ENCODE data around the gene NR2C2AP.
A peak's percentile ranks its signal among the peaks of the same experiment; 100 is the strongest.

The NR2C2AP gene

GRCh38 chr19:19207637-19208572, 4.7 kb upstream of the NR2C2AP start:
- TF ChIP-seq ZNF274 (IDR thresholded peaks at IDR 0.05; ENCODE audit: low read depth, low read length): no peak

GRCh38 chr19:19206938-19207337, 3.7 kb upstream of the NR2C2AP start:
- no peak for TF ChIP-seq ZNF274 (IDR thresholded peaks at IDR 0.05; ENCODE audit: low read depth, low read length)
- no peak overlapping the region for H3K4me3 ChIP-seq (ENCODE audit: low read length)

More at GRCh38 chr19:19207637-19208572, 4.7 kb upstream of the NR2C2AP start:
- H3K4me3 ChIP-seq (ENCODE audit: low read length): no peak overlapping the region

GRCh38 chr19:19205416-19206410, 2.5 kb upstream of the NR2C2AP start:
- no peak overlapping the region for H3K4me3 ChIP-seq (ENCODE audit: low read length)
- no peak for TF ChIP-seq ZNF274 (IDR thresholded peaks at IDR 0.05; ENCODE audit: low read depth, low read length)

GRCh38 chr19:19204181-19204580, 967 bp upstream of the NR2C2AP start:
- H3K4me3 ChIP-seq (ENCODE audit: low read length): no peak overlapping the region

GRCh38 chr19:19202707-19203011, 555 bp downstream of the NR2C2AP start:
- H3K4me3 ChIP-seq (ENCODE audit: low read length): peak overlapping the region; percentile 75
- TF ChIP-seq ZNF274 (IDR thresholded peaks at IDR 0.05; ENCODE audit: low read depth, low read length): no peak

More at GRCh38 chr19:19204181-19204580, 967 bp upstream of the NR2C2AP start:
- no peak for TF ChIP-seq ZNF274 (IDR thresholded peaks at IDR 0.05; ENCODE audit: low read depth, low read length)

- TF ChIP-seq ZNF274 (IDR thresholded peaks at IDR 0.05; ENCODE audit: low read depth, low read length): no peak
Measured at GRCh38 chr19:19201697-19202630, 1.2 kb downstream of the NR2C2AP start.

GRCh38 chr19:19193926-19194325, 9.3 kb downstream of the NR2C2AP start:
- H3K4me3 ChIP-seq (ENCODE audit: low read length): peak overlapping the region; percentile 87; the same call in 1 of the 2 replicates
- TF ChIP-seq ZNF274 (IDR thresholded peaks at IDR 0.05; ENCODE audit: low read depth, low read length): no peak

More at GRCh38 chr19:19201697-19202630, 1.2 kb downstream of the NR2C2AP start:
- H3K4me3 ChIP-seq (ENCODE audit: low read length): peak overlapping the region; percentile 75

GRCh38 chr19:19192910-19193423, 10.2 kb downstream of the NR2C2AP start:
- H3K4me3 ChIP-seq (ENCODE audit: low read length): peak overlapping the region; percentile 87

GRCh38 chr19:19192078-19192882, 10.9 kb downstream of the NR2C2AP start, which contains the start of the genes BORCS8 and RFXANK:
Gene BORCS8, minus strand, starts transcription at chr19:19192152. Its CDS starts 35 bp downstream, at chr19:19192117.
Gene RFXANK, plus strand, starts transcription at chr19:19192258. Its CDS starts 1,689 bp downstream, at chr19:19193947.
- peak within 1 kb of the TSS; percentile 88 for H3K4me3 ChIP-seq (ENCODE audit: low read length)
- TF ChIP-seq ZNF274 (IDR thresholded peaks at IDR 0.05; ENCODE audit: low read depth, low read length): no peak

More at GRCh38 chr19:19192910-19193423, 10.2 kb downstream of the NR2C2AP start:
- TF ChIP-seq ZNF274 (IDR thresholded peaks at IDR 0.05; ENCODE audit: low read depth, low read length): no peak

- no peak for TF ChIP-seq ZNF274 (IDR thresholded peaks at IDR 0.05; ENCODE audit: low read depth, low read length)
- peak overlapping the region; percentile 88 for H3K4me3 ChIP-seq (ENCODE audit: low read length)
Measured at GRCh38 chr19:19191768-19192077, 11.5 kb downstream of the NR2C2AP start.

- no peak for TF ChIP-seq ZNF274 (IDR thresholded peaks at IDR 0.05; ENCODE audit: low read depth, low read length)
- H3K4me3 ChIP-seq (ENCODE audit: low read length): no peak overlapping the region
Measured at GRCh38 chr19:19186742-19187141, 16.5 kb downstream of the NR2C2AP start.

Data from GM08714 (cell line).